HCT116 (cell line): ENCODE data around the gene ZNF497. TPM values are rescaled to one million over a fixed set of nuclear protein-coding genes. Genes with fewer than 3 reads are reported as not detected.
"Not testable (repeated sequence)": the region's sequence is repeated elsewhere in the genome, so short reads cannot be mapped to it uniquely, and the experiment has no call there.

ENCODE experiments used
- ATAC-seq: fragments of 200-7000 bp; cut with Tn5 transposase; 2 replicates; pipeline ENCODE4 v1.9.1; 2020; ENCODE audit warnings: mild to moderate bottlenecking, moderate library complexity
- BruUV-seq: library from RNA; stranded (reverse); fragments of 400-500 nt; replicated peaks from 2 replicates; lab custom pipeline; 2021; lab: Mats Ljungman, UMichigan
- CTCF ChIA-PET: fragments of 300-600 bp; sonication (Branson Sonifier 250); formaldehyde crosslinking; loops from one replicate; lab custom pipeline; 2021; ENCODE audit warnings: antibody characterized with exemption; lab: Charles Lee
- POLR2A ChIA-PET: fragments of 300-600, 350-600 bp; sonication (Branson Sonifier 250); formaldehyde crosslinking; loops from one replicate; lab custom pipeline; 2021; ENCODE audit warnings: antibody characterized with exemption; lab: Charles Lee
- RAD21 ChIA-PET, 2 experiments: fragments of 300-600 bp; sonication (Branson Sonifier 250); formaldehyde crosslinking; loops; one replicate each; lab custom pipeline; 2023; ENCODE audit warnings: low total read pairs in 2 of 2; ENCODE audit not compliant: uncharacterized antibody in 2 of 2, unreplicated experiment in 2 of 2, low non-redundant PET in 1 of 2; lab: Charles Lee
- DNase-seq: peaks from one replicate; pipeline ENCODE4 v3.0.0-alpha.2; 2010; ENCODE audit warnings: low read depth, low spot score
- H2AFZ ChIP-seq: fragments of 200-600 bp; shearing (Covaris generic), sonication (generic); 2 replicates; pipeline ENCODE4 v1.6.1; 2017; ENCODE audit warnings: low read depth, mixed run types, mixed read lengths, antibody characterized with exemption, low read length; ENCODE audit not compliant: poor library complexity, severe bottlenecking
- H3K27ac ChIP-seq: 2 replicates; pipeline ENCODE4 v1.5.1; 2012; ENCODE audit warnings: low read depth, low read length
- H3K27me3 ChIP-seq: fragments of 200-600 bp; sonication (generic); 2 replicates; pipeline ENCODE4 v1.6.1; 2016; ENCODE audit warnings: mixed run types, low read length, mixed read lengths; ENCODE audit not compliant: insufficient read depth
- H3K36me3 ChIP-seq, 2 experiments: fragments of 200-500 bp in 1 of 2; fragments of 200-600 bp in 1 of 2; sonication (Bioruptor generic) in 1 of 2; sonication (generic) in 1 of 2; 2 replicates each; pipeline versions ENCODE4 v1.5.1 to v1.6.1; 2014 to 2016; ENCODE audit warnings: low read length in 2 of 2, inconsistent platforms in 1 of 2, mixed read lengths in 1 of 2, mixed run types in 1 of 2; ENCODE audit not compliant: insufficient read depth in 2 of 2, control insufficient read depth in 1 of 2
- H3K4me1 ChIP-seq, 2 experiments: fragments of 200-600 bp in 1 of 2; sonication (generic) in 1 of 2; 2 replicates each; pipeline versions ENCODE4 v1.5.1 to v1.6.1; 2012 to 2017; ENCODE audit warnings: low read length in 2 of 2, inconsistent platforms in 1 of 2, mild to moderate bottlenecking in 1 of 2, mixed read lengths in 1 of 2, mixed run types in 1 of 2, moderate library complexity in 1 of 2; ENCODE audit not compliant: insufficient read depth in 2 of 2, control insufficient read depth in 1 of 2
- H3K4me2 ChIP-seq: fragments of 200-600 bp; sonication (generic); 2 replicates; pipeline ENCODE4 v1.6.1; 2017; ENCODE audit warnings: mixed run types, low read length, mixed read lengths
- H3K4me3 ChIP-seq, 2 experiments: fragments of 200-600 bp in 1 of 2; sonication (generic) in 1 of 2; replicated peaks in 1 of 2; 2 replicates each; pipeline ENCODE4 v1.5.1; 2011 to 2016; ENCODE audit warnings: low read length in 2 of 2, control low read depth in 1 of 2, low read depth in 1 of 2, mild to moderate bottlenecking in 1 of 2, mixed read lengths in 1 of 2, mixed run types in 1 of 2
- H3K79me2 ChIP-seq: fragments of 200-600 bp; sonication (generic); 2 replicates; pipeline ENCODE4 v1.6.1; 2017; ENCODE audit warnings: mild to moderate bottlenecking, mixed run types, low read length, moderate library complexity, mixed read lengths; ENCODE audit not compliant: insufficient read depth
- H3K9ac ChIP-seq: fragments of 200-600 bp; sonication (generic); 2 replicates; pipeline ENCODE4 v1.6.1; 2016; ENCODE audit warnings: low read length, mixed read lengths
- H3K9me2 ChIP-seq: fragments of 200-600 bp; sonication (generic), shearing (Covaris generic); 2 replicates; pipeline ENCODE4 v1.6.1; 2017; ENCODE audit warnings: mixed run types, mild to moderate bottlenecking, moderate library complexity; ENCODE audit not compliant: insufficient read depth
- H3K9me3 ChIP-seq, 2 experiments: fragments of 200-500 bp in 1 of 2; fragments of 200-600 bp in 1 of 2; sonication (Bioruptor generic) in 1 of 2; sonication (generic) in 1 of 2; 2 replicates each; pipeline ENCODE4 v1.6.1; 2014 to 2017; ENCODE audit warnings: low read length in 2 of 2, mixed read lengths in 2 of 2, inconsistent platforms in 1 of 2, low read depth in 1 of 2, mild to moderate bottlenecking in 1 of 2, mixed run types in 1 of 2, moderate library complexity in 1 of 2; ENCODE audit not compliant: control insufficient read depth in 1 of 2, insufficient read depth in 1 of 2
- H4K20me1 ChIP-seq: fragments of 200-600 bp; sonication (generic), shearing (Covaris generic); 2 replicates; pipeline ENCODE4 v1.6.1; 2017; ENCODE audit warnings: mixed run types, mild to moderate bottlenecking, moderate library complexity; ENCODE audit not compliant: insufficient read depth
- CTCF ChIP-seq, 3 experiments: fragments of 200-600 bp in 1 of 3; sonication (generic) in 1 of 3; IDR thresholded peaks in 2 of 3; conservative IDR thresholded peaks in 1 of 3; 2 replicates each; pipeline ENCODE4 v1.5.1; 2012 to 2017; ENCODE audit warnings: low read depth in 2 of 3, low read length in 2 of 3, antibody characterized with exemption in 1 of 3, borderline replicate concordance in 1 of 3, control low read depth in 1 of 3, mild to moderate bottlenecking in 1 of 3, mixed read lengths in 1 of 3, mixed run types in 1 of 3, moderate library complexity in 1 of 3; ENCODE audit not compliant: insufficient read depth in 1 of 3
- EZH2 ChIP-seq: fragments of 200-600 bp; sonication (generic); IDR thresholded peaks from 2 replicates; pipeline ENCODE4 v1.6.1; 2017; ENCODE audit warnings: antibody characterized with exemption, mixed run types
- MAX ChIP-seq: IDR thresholded peaks from 2 replicates; pipeline ENCODE4 v1.6.1; 2012
- POLR2AphosphoS5 ChIP-seq: IDR thresholded peaks from 2 replicates; pipeline ENCODE4 v1.6.1; 2011; ENCODE audit warnings: mild to moderate bottlenecking, low read depth, low read length, moderate library complexity
- REST ChIP-seq: IDR thresholded peaks from 2 replicates; pipeline ENCODE4 v1.6.1; 2012; ENCODE audit warnings: low read depth
- SIN3A ChIP-seq: IDR thresholded peaks from 2 replicates; pipeline ENCODE4 v1.6.1; 2012; ENCODE audit warnings: low read depth
- SRF ChIP-seq: IDR thresholded peaks from 2 replicates; pipeline ENCODE4 v1.6.1; 2012; ENCODE audit warnings: low read depth
- intact Hi-C: fragments of 100-400 bp; cut with micrococcal nuclease; formaldehyde crosslinking; loops from 2 replicates; pipeline ENCODE4 v1.10.0; 2022
- total RNA-seq: library from RNA; stranded (reverse); gene quantifications from one replicate; pipeline ENCODE4 v1.2.1, GENCODE V29; 2021; ENCODE audit not compliant: unreplicated experiment

The ZNF497 gene
- total RNA-seq, 1 experiment from 2014 or later: 5.1 TPM

GRCh38 chr19:58311345-58311865, 51.1 kb downstream of the ZNF497 start (continued):
- TF ChIP-seq MAX (no peak), SRF (no peak), REST (no peak), SIN3A (no peak), EZH2 (no peak), POLR2AphosphoS5 (no peak)

- H3K9me3 ChIP-seq: peaks cover 5 to 17% of the 10 kb centered on the region in 2 experiments; a peak in 1 of 4 replicates
- DNase-seq, POLR2A ChIA-PET, ATAC-seq, RAD21 ChIA-PET, H4K20me1 ChIP-seq, BruUV-seq, intact Hi-C loops, H3K4me3 ChIP-seq, H3K4me1 ChIP-seq, H2AFZ ChIP-seq, H3K4me2 ChIP-seq, H3K9ac ChIP-seq, H3K9me2 ChIP-seq, H3K27me3 ChIP-seq, H3K27ac ChIP-seq: not testable (repeated sequence)
- CTCF ChIA-PET: interaction anchor here (1.1 kb wide), 1 partner anchor 81 kb away, joined by 3 read pairs; no protein-coding TSS in a partner anchor
- peaks cover 43% of the 10 kb centered on the region for H3K79me2 ChIP-seq
- peaks cover 43 to 74% of the 10 kb centered on the region in 2 experiments for H3K36me3 ChIP-seq
- peak; percentile 7 to 34 (median 28); a peak in 4 of 6 replicates for TF ChIP-seq CTCF (IDR thresholded peaks at IDR 0.05 in 2 of 3, conservative IDR thresholded peaks at IDR 0.05 in 1 of 3; ENCODE audit: borderline replicate concordance in 1 of 3, insufficient read depth in 1 of 3, low read depth in 2 of 3, low read length in 2 of 3)
These were observed 51.9 kb downstream of the ZNF497 start for GRCh38 chr19:58310685-58311084.
